Placental epithelial cell (primary cell): ENCODE data around the gene UQCRFS1. TPM values are rescaled to one million over a fixed set of nuclear protein-coding genes. Genes with fewer than 3 reads are reported as not detected.

ENCODE experiments used
- small RNA-seq: library from RNA; depleted of rRNA; stranded (forward); fragments of <200 nt; gene quantifications from one replicate; pipeline ENCODE3, GENCODE V24; 2012
- total RNA-seq: library from RNA; depleted of rRNA; stranded (reverse); fragments of >200 nt; gene quantifications from 2 replicates; pipeline ENCODE4 v1.2.3, GENCODE V29; 2012

Gene UQCRFS1
- total RNA-seq, result 22.0 and 31.9 TPM in 2 replicates

DNA sequence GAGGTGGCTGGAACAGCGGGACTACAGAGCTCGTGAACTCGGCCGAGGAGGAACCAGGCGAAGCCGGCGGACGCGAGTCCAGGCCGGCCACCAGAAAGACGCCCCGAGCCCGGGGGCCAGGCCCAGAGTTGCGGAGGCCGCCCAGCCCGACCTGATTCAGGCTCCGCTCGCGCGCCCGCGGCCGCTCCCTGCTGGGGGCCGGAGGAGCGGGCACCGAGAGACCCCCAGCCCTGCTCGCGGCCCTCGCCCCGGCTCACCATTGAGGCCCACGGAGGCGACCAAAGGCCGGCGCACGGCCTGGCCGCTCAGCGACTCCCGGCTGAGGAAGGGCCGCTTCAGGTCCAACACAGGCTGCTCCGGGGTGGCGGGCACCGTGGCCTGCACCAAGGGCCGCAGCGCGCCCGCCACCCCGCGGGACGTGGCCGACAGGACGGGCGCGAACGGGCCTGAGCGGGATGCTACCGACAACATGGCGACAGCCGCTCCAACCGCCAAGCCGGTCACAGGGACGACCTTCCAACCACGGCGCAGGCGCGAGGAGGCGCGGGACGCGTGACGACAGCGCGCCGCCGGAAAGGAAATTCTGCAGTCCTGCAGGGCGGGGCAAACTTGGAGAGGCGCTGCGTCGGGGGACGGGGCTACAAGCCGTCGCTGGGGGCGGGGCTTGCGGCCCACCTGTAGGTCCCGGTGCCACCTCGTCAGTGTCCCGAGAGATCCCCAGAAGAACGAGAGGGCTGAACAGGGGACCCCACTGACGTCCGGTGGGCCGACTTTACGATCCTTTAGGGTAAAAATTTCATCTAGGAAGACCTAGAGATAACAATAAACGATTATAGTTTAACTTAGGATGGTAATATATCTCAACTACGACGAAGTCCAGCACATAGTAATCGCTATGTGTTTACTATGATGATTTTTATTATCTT lies at the start of gene UQCRFS1:
TSS of gene UQCRFS1 (minus strand) at position 504 of the 926 bp plus-strand sequence. CDS start at position 471, 33 bp downstream.

Small RNA genes within 50 kb of the gene (small RNA-seq; reads per million reads assigned to genes)
- gene RN7SL340P, result not detected
